G401 (cell line): ENCODE results near the gene CASQ1. TPM values are rescaled to one million over a fixed set of nuclear protein-coding genes. Genes with fewer than 3 reads are reported as not detected.

Source experiments
- DNase-seq: peaks from one replicate; pipeline ENCODE4 v3.0.0-alpha.2; 2015; ENCODE audit warnings: low spot score
- in situ Hi-C: cut with HindIII; loops from 2 replicates; pipeline ENCODE4 v1.10.0; 2016; ENCODE audit warnings: low sequenced_read_pairs, mixed read lengths
- total RNA-seq: library from RNA; depleted of rRNA; stranded (reverse); fragments of >200 nt; shearing (Covaris generic); gene quantifications from 2 replicates; pipeline ENCODE4 v1.2.3, GENCODE V29; 2014

CASQ1 gene
- total RNA-seq, 1 experiment from 2014 or later = 0.71 TPM

- in situ Hi-C loops = no loop called here
- DNase-seq = no peak
These were observed 5.8 kb downstream of the CASQ1 start for GRCh38 chr1:160196143-160196542.

DNA sequence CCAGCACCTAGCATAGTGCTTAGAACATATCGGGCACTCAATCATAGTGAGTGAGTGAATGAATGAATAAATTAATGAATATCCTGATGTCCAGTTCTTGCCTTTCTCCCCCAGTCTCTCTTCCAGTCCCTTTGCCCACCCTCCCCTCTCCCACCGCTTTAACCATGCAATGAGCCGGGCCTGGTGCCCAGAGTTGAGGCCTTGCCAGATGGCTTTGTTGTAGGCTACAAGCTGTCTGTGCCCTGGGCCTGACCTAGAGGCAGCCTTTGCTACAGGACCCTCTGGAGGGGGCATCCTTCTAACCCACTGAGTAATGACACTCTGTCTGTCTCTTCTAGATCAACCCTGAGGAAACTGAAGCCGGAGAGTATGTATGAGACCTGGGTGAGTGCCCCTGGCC, 6.9 kb downstream of the CASQ1 start:
- no peak for DNase-seq
- in situ Hi-C loops = no loop called here

- no peak for DNase-seq
- in situ Hi-C loops = no loop called here
These were observed 10.4 kb downstream of the CASQ1 start for GRCh38 chr1:160200786-160201185.

- in situ Hi-C loops = no loop called here
- DNase-seq = no peak
These were observed 14.3 kb downstream of the CASQ1 start for GRCh38 chr1:160204526-160205241.

DNA sequence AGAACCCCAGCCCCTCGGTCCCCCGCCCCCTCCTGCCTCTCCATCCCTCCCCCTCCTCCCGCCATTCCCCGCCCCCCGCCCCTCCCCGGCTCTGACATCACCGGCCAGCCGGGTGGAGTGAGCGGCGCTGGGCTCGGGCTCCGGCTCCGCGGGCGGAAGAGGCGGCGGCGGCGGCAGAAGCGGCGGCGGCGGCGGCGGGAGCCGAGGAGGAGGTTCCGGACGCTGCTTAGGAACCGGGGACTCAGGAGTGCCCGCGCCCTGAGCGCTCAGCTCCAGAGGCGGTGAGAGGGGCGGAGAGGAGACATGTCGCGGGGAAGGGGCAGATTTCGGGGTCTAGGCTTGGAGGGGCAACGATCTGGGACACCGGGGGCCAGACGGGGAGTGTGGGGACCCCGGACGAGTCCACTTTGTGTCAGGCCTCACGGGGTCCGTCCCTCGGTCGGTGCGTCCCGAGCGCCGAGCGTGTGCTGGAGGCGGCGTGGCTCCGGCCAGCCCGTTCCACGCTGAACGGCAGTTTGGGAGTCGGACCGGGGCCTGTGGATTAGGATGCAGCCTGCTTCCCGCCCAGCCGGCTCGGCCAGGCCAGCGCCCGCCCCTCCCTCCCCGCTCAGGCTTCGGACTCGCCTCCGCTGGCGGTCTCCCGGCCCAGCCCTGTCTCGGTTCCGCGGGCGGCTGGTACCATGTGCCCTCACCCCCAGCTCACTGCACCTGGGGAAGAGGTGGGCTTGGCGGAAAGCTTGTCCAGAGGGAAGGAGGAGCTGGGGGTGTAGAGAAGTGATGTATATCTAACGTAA, 15.1 kb downstream of the CASQ1 start, which contains the start of gene PEA15:
TSS of gene PEA15 (plus strand) at position 143 of the 794 bp plus-strand sequence. CDS start 6,161 bp downstream, outside the sequence.
- in situ Hi-C loops = no loop called here
- peak; percentile 84 for DNase-seq

GRCh38 chr1:160206036-160206389, 15.6 kb downstream of the CASQ1 start:
- in situ Hi-C loops = no loop called here
- DNase-seq = peak; percentile 41

GRCh38 chr1:160206421-160207117, 16.2 kb downstream of the CASQ1 start:
- DNase-seq = peak; percentile 51
- in situ Hi-C loops = no loop called here

DNA sequence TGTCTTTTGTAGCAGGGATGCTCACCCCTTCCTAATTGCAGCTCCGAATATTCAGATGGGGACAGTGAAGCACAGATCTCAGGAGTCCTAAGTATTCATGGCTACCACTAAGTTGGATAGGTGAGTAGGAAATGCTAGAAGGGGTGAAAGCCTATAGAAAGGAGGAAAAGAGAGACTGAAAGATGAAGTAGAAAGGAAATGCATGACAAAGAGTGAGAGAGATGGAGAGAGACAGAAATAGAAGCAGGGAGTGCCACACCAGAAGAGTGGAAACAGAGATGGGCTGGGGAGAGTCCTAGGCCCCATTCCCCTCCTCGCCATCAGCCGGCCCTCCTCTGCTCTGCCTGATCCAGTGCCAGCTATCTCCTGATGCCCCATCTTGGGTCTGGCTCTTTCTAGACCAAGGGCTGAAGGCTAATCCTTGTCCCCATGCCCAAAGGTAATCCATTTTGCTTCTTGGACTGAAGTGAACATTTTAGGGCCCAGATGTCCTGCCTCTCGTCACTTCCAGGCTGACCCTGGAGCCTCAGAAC, 16.8 kb downstream of the CASQ1 start:
- DNase-seq = peak; percentile 45
- in situ Hi-C loops = no loop called here

DNA sequence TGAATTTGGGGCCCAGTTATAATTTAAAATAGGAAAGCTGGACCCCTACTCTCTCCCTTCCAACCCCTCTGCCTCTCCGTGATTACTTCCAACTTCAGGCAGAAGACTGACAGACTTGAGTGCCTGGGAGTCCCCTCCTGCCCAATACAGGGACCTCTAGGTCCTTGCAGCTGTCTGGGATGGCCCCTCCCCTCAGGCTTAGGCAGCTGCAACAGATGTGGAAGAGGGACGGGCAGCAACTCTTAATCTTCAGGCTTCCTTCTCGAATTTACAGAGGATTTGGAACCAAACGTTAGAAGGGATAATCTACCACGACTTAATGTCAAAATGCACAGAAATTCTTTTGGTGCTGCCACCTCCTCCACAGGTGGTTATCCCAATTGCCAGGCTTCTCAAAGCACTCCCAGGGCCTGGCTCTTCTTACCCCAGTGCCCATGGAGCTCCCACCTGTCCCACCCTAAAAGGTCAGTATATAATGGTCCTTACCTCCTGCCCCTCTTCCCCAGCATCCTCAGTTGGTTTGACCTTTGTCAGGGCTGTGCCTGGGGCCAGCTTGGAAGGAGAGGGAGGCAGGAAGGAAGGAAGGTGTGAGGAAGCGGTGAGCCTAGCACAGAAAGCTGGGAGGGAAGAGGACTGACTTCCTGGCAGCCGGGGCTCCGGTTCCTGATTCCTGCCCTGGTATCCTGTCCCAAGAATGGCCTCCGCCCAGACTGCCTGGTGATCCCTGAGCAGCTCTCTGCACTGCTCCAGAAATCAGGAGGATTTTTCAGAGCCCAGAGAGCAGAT, 17.6 kb downstream of the CASQ1 start:
- peak; percentile 65 for DNase-seq
- in situ Hi-C loops = no loop called here

GRCh38 chr1:160208557-160209320, 18.4 kb downstream of the CASQ1 start:
- in situ Hi-C loops = no loop called here
- DNase-seq = peak; percentile 54

DNA sequence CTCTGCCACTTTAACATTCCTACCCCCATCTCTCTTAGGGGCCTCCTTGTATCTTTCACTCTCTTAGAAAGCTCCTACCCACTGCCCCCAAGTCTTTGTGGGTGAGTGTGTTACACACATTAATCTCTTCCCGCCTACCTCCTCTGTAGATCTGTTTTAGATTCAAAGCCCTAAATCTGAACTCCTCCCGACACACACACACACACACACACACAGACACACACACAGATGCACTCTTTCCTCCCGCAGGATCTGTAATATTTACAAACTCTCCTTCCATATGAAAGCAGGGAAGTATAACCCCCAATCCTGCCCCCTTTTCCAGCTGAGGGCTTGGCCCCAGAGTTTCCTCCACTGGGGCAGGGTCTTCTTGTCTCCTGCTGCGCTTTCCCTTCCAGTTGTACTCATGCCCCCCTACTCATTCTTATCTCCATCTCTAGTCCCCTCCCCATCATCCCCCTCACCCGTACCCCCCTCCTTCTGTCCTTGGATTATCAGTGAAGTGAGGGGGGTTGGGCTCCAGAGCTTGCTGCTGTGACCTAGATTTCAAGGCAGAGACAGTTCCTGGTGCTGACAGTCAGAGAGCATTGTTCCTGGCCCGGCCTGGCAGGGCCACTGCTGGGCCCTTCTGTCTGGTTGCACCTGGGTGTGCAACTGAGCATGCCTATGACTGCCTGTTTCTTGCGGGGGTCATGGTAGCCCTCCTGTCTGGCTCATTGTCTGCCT, 19.1 kb downstream of the CASQ1 start:
- in situ Hi-C loops = no loop called here
- DNase-seq = peak; percentile 97

DNA sequence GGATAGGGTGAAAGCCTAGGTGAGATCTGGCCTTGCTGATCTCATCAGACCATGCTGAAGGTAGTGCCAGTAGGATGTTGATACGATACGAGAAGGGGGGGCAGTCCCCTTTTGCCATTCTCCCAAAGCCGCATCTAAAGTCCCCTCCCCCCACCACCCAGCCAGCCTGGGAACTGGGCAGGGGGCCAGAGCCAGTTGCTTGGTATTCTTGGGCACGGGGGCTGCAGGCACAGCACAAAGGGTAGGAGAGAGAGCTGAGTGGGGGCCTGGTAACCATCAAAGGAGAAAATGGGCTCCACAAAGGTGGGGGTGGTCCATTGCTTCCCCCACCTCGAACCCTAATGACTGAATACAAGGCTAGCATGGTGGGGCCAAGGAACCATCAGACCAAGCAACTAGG, 20.2 kb downstream of the CASQ1 start:
- in situ Hi-C loops = no loop called here

GRCh38 chr1:160211046-160211790, 20.8 kb downstream of the CASQ1 start:
- in situ Hi-C loops = no loop called here
- DNase-seq = peak; percentile 69

More for the DNA sequence above, 20.2 kb downstream of the CASQ1 start:
- no peak for DNase-seq

- in situ Hi-C loops = loop anchor here (5.0 kb wide), 1 partner anchor 68 kb away; no protein-coding TSS in a partner anchor
- no peak for DNase-seq
These were observed 24.2 kb downstream of the CASQ1 start for GRCh38 chr1:160214481-160215140.

GRCh38 chr1:160216301-160216700, 25.9 kb downstream of the CASQ1 start:
- DNase-seq = peak; percentile 9
- in situ Hi-C loops = loop anchor here (5.0 kb wide), 1 partner anchor 66 kb away; no protein-coding TSS in a partner anchor

DNA sequence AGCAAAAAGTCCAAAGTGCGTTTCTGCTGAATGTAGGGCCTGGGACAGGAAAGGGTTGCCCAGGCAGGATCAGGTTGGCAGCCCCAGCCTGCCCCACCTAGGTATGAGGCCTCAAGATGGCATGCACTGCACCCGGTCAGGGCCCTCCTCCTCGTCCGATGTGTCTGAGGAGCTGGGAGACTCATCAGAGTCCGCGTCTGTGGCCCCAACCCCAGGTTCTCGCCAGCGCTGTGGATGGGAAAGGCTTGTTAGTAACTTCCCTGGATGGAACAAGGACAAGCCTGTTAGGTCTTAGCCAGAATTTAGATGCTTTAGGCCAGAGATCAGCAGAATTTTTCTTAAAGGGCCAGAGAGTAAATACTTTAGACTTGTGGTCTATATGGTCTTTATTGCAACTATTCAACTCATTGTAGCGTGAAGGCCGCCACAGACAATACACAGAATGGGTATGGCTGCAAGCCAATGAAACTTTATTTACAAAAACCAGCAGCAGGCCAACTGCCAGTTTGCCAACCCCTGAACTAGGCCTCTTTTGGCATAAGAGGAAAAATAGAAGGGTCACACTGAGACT, 27.2 kb downstream of the CASQ1 start:
- in situ Hi-C loops = loop anchor here (5.0 kb wide), 1 partner anchor 65 kb away; no protein-coding TSS in a partner anchor
- DNase-seq = peak; percentile 39
